H9 (cell line): ENCODE results near the gene MBTPS1. TPM values are rescaled to one million over a fixed set of nuclear protein-coding genes. Genes with fewer than 3 reads are reported as not detected.

Source experiments
- DNase-seq: peaks from one replicate; pipeline ENCODE4 v3.0.0-alpha.2; 2017
- H2AFZ ChIP-seq: one replicate; pipeline ENCODE4 v1.6.1; 2013; ENCODE audit warnings: mild to moderate bottlenecking, low read length, control low read depth, moderate library complexity
- H2AK5ac ChIP-seq: 2 replicates; pipeline ENCODE4 v1.6.1; 2013; ENCODE audit warnings: low read length, control low read depth, mixed read lengths; ENCODE audit not compliant: insufficient read length
- H2BK120ac ChIP-seq: one replicate; pipeline ENCODE4 v1.6.1; 2013; ENCODE audit warnings: low read depth, mild to moderate bottlenecking, low read length, control low read depth, inconsistent platforms; ENCODE audit not compliant: poor library complexity, severe bottlenecking
- H2BK12ac ChIP-seq: 2 replicates; pipeline ENCODE4 v1.6.1; 2013; ENCODE audit warnings: low read length, control low read depth, mixed read lengths, low read depth; ENCODE audit not compliant: insufficient read length
- H2BK15ac ChIP-seq: 2 replicates; pipeline ENCODE4 v1.6.1; 2013; ENCODE audit warnings: low read depth, low read length, control low read depth
- H2BK20ac ChIP-seq: one replicate; pipeline ENCODE4 v1.6.1; 2013; ENCODE audit warnings: low read depth, mild to moderate bottlenecking, low read length, control low read depth, inconsistent platforms; ENCODE audit not compliant: poor library complexity, severe bottlenecking
- H2BK5ac ChIP-seq: 2 replicates; pipeline ENCODE4 v1.6.1; 2013; ENCODE audit warnings: low read length, control low read depth, mixed read lengths; ENCODE audit not compliant: insufficient read length
- H3K14ac ChIP-seq: 2 replicates; pipeline ENCODE4 v1.6.1; 2013; ENCODE audit warnings: low read length, control low read depth; ENCODE audit not compliant: insufficient read depth
- H3K18ac ChIP-seq: 2 replicates; pipeline ENCODE4 v1.6.1; 2013; ENCODE audit warnings: low read depth, mild to moderate bottlenecking, mixed read lengths, low read length, control low read depth; ENCODE audit not compliant: insufficient read length
- H3K23ac ChIP-seq: 2 replicates; pipeline ENCODE4 v1.6.1; 2013; ENCODE audit warnings: low read length, control low read depth, mixed read lengths, low read depth; ENCODE audit not compliant: insufficient read length
- H3K23me2 ChIP-seq: 2 replicates; pipeline ENCODE4 v1.6.1; 2013; ENCODE audit warnings: low read depth, mild to moderate bottlenecking, mixed read lengths, low read length, control low read depth; ENCODE audit not compliant: insufficient read length, poor library complexity, severe bottlenecking
- H3K27ac ChIP-seq: 2 replicates; pipeline ENCODE4 v1.5.1; 2013; ENCODE audit warnings: low read length, control low read depth, mixed read lengths, low read depth; ENCODE audit not compliant: insufficient read length
- H3K27me3 ChIP-seq: 2 replicates; pipeline ENCODE4 v1.6.1; 2013; ENCODE audit warnings: low read length, control low read depth, inconsistent platforms; ENCODE audit not compliant: insufficient read depth
- H3K4ac ChIP-seq: 2 replicates; pipeline ENCODE4 v1.6.1; 2013; ENCODE audit warnings: low read depth, mild to moderate bottlenecking, control low read depth, inconsistent platforms, low read length, moderate library complexity
- H3K4me1 ChIP-seq: 2 replicates; pipeline ENCODE4 v1.6.1; 2013; ENCODE audit warnings: low read length, control low read depth, inconsistent platforms; ENCODE audit not compliant: insufficient read depth
- H3K4me2 ChIP-seq: 2 replicates; pipeline ENCODE4 v1.6.1; 2013; ENCODE audit warnings: low read length, control low read depth, mixed read lengths; ENCODE audit not compliant: insufficient read length, insufficient read depth
- H3K56ac ChIP-seq: 2 replicates; pipeline ENCODE4 v1.6.1; 2013; ENCODE audit warnings: low read depth, mild to moderate bottlenecking, mixed read lengths, low read length, control low read depth; ENCODE audit not compliant: insufficient read length
- H3K79me1 ChIP-seq: 2 replicates; pipeline ENCODE4 v1.6.1; 2013; ENCODE audit warnings: low read depth, mild to moderate bottlenecking, moderate library complexity, low read length, control low read depth, inconsistent platforms; ENCODE audit not compliant: insufficient read depth, poor library complexity, severe bottlenecking
- H3K79me2 ChIP-seq: 2 replicates; pipeline ENCODE4 v1.6.1; 2013; ENCODE audit warnings: low read length, control low read depth, inconsistent platforms; ENCODE audit not compliant: insufficient read depth
- H3K9ac ChIP-seq: 2 replicates; pipeline ENCODE4 v1.6.1; 2013; ENCODE audit warnings: low read length, control low read depth, mixed read lengths; ENCODE audit not compliant: insufficient read length; ENCODE audit errors: extremely low read depth
- H3K9me3 ChIP-seq: one replicate; pipeline ENCODE4 v1.6.1; 2013; ENCODE audit warnings: low read depth, low read length, inconsistent platforms; ENCODE audit not compliant: control insufficient read depth
- H3T11ph ChIP-seq: one replicate; pipeline ENCODE4 v1.6.1; 2013; ENCODE audit warnings: mild to moderate bottlenecking, low read length, control low read depth, inconsistent platforms
- H4K20me1 ChIP-seq: one replicate; pipeline ENCODE4 v1.6.1; 2013; ENCODE audit not compliant: control insufficient read depth, insufficient read length, insufficient read depth
- H4K5ac ChIP-seq: 2 replicates; pipeline ENCODE4 v1.6.1; 2013; ENCODE audit warnings: low read depth, mild to moderate bottlenecking, mixed read lengths, low read length, control low read depth; ENCODE audit not compliant: insufficient read length
- H4K8ac ChIP-seq: replicated peaks from 2 replicates; pipeline ENCODE4 v1.6.1; 2013; ENCODE audit warnings: low read length, control low read depth, mixed read lengths, low read depth; ENCODE audit not compliant: insufficient read length
- H4K91ac ChIP-seq: 2 replicates; pipeline ENCODE4 v1.6.1; 2013; ENCODE audit warnings: low read depth, mild to moderate bottlenecking, moderate library complexity, mixed read lengths, low read length, control low read depth; ENCODE audit not compliant: insufficient read length
- H3K27ac Mint-ChIP-seq, 3 experiments: 2 replicates in 2 of 3; 3 replicates in 1 of 3; pipeline ENCODE4 v1.8.0; 2020 to 2021; ENCODE audit warnings: mixed read lengths in 3 of 3, mild to moderate bottlenecking in 1 of 3, moderate library complexity in 1 of 3
- H3K27me3 Mint-ChIP-seq: 2 replicates; pipeline ENCODE4 v1.8.0; 2021; ENCODE audit warnings: low read depth, mild to moderate bottlenecking, moderate library complexity, mixed read lengths
- H3K36me3 Mint-ChIP-seq, 3 experiments: 2 replicates in 2 of 3; 3 replicates in 1 of 3; pipeline ENCODE4 v1.8.0; 2020 to 2021; ENCODE audit warnings: low read depth in 3 of 3, mixed read lengths in 3 of 3; ENCODE audit not compliant: insufficient read depth in 1 of 3
- H3K4me1 Mint-ChIP-seq, 2 experiments: 2 replicates each; pipeline ENCODE4 v1.8.0; 2020; ENCODE audit warnings: mixed read lengths in 2 of 2
- H3K4me3 Mint-ChIP-seq, 2 experiments: 2 replicates in 1 of 2; 3 replicates in 1 of 2; pipeline ENCODE4 v1.8.0; 2020 to 2021; ENCODE audit warnings: mild to moderate bottlenecking in 2 of 2, mixed read lengths in 2 of 2, moderate library complexity in 1 of 2
- H3K9me3 Mint-ChIP-seq, 2 experiments: 2 replicates in 1 of 2; 3 replicates in 1 of 2; pipeline ENCODE4 v1.8.0; 2020; ENCODE audit warnings: mild to moderate bottlenecking in 2 of 2, mixed read lengths in 2 of 2, moderate library complexity in 1 of 2
- CTCF ChIP-seq: fragments of 200-600 bp; sonication (generic); conservative IDR thresholded peaks from 3 replicates; pipeline ENCODE4 v1.8.0; 2021; ENCODE audit warnings: antibody characterized with exemption, mild to moderate bottlenecking
- WGBS: extraction: QIAGEN DNeasy Blood & Tissue Kit; methylation state at CpG from one replicate; pipeline ENCODE4 v1.1.7; 2013; ENCODE audit warnings: missing lambda C conversion rate, low lambda C conversion rate, mixed read lengths; ENCODE audit not compliant: insufficient read length; ENCODE audit errors: extremely low coverage; 5-methylcytosine and 5-hydroxymethylcytosine counted together
- total RNA-seq: library from RNA; stranded (reverse); gene quantifications from 2 replicates; pipeline ENCODE4 v1.2.1, GENCODE V29; 2021

Gene MBTPS1
- total RNA-seq, 1 experiment from 2014 or later, result 48.7 TPM

- no peak overlapping the region for H3K27ac Mint-ChIP-seq
- no peak overlapping the region for H3K27ac ChIP-seq
- H3K23ac ChIP-seq, result no peak overlapping the region
- H3K23me2 ChIP-seq, result no peaks in the 10 kb centered on the region
- no peak overlapping the region for H4K8ac ChIP-seq
- H3K4ac ChIP-seq, result no peak overlapping the region
- no peak overlapping the region for H3K4me3 Mint-ChIP-seq
- TF ChIP-seq CTCF, result no peak
- no peak overlapping the region for H2BK12ac ChIP-seq
- WGBS, result no CpG with 5 or more reads among the region's 6 CpGs
- H4K91ac ChIP-seq, result no peak overlapping the region
- H2AK5ac ChIP-seq, result no peak overlapping the region
- DNase-seq, result no peak
- H3K79me1 ChIP-seq, result no peaks in the 10 kb centered on the region
- 0 out of 2 replicates have a peak, but pooled peaks cover 1% of the 10 kb centered on the region for H3K27me3 Mint-ChIP-seq
- no peak overlapping the region for H3K14ac ChIP-seq
- H4K20me1 ChIP-seq, result no peaks in the 10 kb centered on the region
- no peak overlapping the region for H3K18ac ChIP-seq
- H3K9me3 Mint-ChIP-seq, result no peaks in the 10 kb centered on the region
- H3K36me3 Mint-ChIP-seq, result peaks cover 21 to 69% (median 57%) of the 10 kb centered on the region in 3 experiments; a peak in 6 of 7 replicates
- H3K79me2 ChIP-seq, result no peaks in the 10 kb centered on the region
- no peak overlapping the region for H3T11ph ChIP-seq
- no peaks in the 10 kb centered on the region for H3K27me3 ChIP-seq
- H3K4me2 ChIP-seq, result no peak overlapping the region
- no peak overlapping the region for H4K5ac ChIP-seq
- no peak overlapping the region for H2AFZ ChIP-seq
- no peak overlapping the region for H3K9ac ChIP-seq
- H2BK15ac ChIP-seq, result no peak overlapping the region
- no peaks in the 10 kb centered on the region for H3K9me3 ChIP-seq
- no peak overlapping the region for H3K56ac ChIP-seq
- H2BK5ac ChIP-seq, result no peak overlapping the region
- H2BK120ac ChIP-seq, result no peak overlapping the region
- H2BK20ac ChIP-seq, result no peak overlapping the region
- H3K4me1 ChIP-seq, result no peaks in the 10 kb centered on the region
- no peaks in the 10 kb centered on the region for H3K4me1 Mint-ChIP-seq
These were observed 47.2 kb downstream of the MBTPS1 start for GRCh38 chr16:84069540-84069939.
